Activated CD4-positive, alpha-beta T cell treated with anti-CD3 and anti-CD28 coated beads, Interleukin-2, Interleukin-4, amounts not matched to agents 100 ng/mL and 50 ng/mL, durations not matched to agents 16 hours and 8 hours (primary cell): ENCODE measurements around the gene ZNF2.

ENCODE experiments used
- DNase-seq: peaks from one replicate; pipeline ENCODE4 v3.0.0-alpha.2; 2020; ENCODE audit warnings: low spot score

The ZNF2 gene

DNA sequence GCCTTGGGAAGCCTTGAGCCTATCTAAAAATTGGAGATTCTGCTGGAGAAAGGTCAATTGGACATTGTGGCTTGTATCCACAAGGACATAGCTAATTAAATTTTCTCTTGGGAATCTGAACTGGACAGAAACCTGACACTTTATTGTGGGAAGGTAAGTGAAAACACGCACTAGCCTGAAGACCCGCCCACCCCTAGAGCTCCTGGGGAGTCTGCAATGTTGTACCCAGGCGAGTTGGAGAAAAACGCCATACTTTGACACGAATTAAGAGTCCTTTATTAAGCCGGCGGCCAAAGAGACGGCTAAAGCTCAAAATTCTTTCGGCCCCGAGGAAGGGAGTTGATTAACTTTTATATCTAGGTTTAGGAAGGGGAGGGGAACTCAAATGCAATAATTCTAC is 40.5 kb downstream of the ZNF2 start:
- no peak for DNase-seq

- DNase-seq, result peak; percentile 87
Measured at GRCh38 chr2:95207111-95207961, 41.7 kb downstream of the ZNF2 start, which contains the start of gene ZNF892. Gene ZNF892 (plus strand): TSS chr2:95207521. CDS start chr2:95207816, 295 bp downstream.

DNA sequence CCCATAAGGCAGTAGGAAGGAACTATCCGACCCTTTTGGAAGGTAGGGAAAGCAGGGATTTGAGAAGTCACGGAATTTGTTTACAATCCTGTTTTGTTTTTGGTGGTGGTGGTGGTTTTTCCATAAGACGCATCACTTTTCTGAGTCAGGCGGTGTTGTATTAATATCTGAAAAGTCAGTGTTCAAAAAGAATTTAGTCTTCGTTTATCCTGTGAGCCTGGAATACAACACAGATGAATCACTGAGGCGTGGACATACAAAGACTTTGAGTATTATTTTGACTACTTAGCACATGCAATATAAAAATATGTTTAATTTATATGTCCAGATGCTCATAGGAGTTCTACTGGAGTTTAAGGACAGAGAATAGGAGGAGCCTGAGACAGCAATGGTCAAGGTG is 42.5 kb downstream of the ZNF2 start:
- no peak for DNase-seq

DNA sequence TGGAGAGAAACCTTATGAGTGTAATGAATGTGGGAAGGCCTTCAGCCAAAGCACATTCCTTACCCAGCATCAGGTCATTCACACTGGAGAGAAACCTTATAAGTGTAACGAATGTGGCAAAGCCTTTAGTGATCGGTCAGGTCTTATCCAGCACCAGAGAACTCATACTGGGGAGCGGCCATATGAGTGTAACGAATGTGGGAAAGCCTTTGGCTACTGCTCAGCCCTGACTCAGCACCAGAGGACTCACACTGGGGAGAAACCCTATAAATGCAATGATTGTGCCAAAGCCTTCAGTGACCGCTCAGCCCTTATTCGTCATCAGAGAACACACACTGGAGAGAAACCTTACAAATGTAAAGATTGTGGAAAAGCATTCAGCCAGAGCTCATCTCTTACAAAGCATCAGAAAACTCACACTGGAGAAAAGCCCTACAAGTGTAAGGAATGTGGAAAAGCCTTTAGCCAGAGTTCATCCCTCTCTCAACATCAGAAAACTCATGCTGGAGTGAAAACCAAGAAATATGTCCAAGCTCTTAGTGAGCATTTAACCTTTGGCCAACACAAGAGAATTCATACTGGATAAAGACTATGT is 49.5 kb downstream of the ZNF2 start:
- DNase-seq, result no peak

- DNase-seq, result no peak
Measured at GRCh38 chr2:95220449-95220848, 54.8 kb downstream of the ZNF2 start.

GRCh38 chr2:95225658-95226057 is 60.0 kb downstream of the ZNF2 start:
- DNase-seq, result no peak

- DNase-seq, result peak; percentile 9
Measured at GRCh38 chr2:95231723-95232122, 66.1 kb downstream of the ZNF2 start.

DNA sequence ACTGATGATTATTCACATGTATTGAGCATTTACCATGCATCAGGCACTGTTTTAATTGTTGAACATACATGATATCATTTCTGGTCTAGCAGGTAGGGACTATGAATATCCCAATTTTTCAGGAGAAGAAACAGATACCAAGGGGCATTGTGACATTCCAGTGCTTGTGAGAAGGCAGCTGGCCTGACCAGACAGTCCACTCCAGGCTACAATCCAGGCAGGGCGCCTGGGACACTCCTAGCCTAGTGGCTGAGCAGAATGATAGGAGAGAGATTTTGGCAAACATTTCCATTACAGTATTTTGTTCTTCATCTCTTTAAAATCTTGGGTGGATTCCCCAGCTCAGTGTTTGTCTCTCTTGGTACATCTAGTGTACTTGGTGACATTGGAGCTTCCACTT is 66.6 kb downstream of the ZNF2 start:
- no peak for DNase-seq
